ENCODE data around the gene HELZ. TPM values are rescaled to one million over a fixed set of nuclear protein-coding genes. Genes with fewer than 3 reads are reported as not detected.

HELZ gene
- total and polyA plus RNA-seq, 2 of the 8 experiments (the other 6 are each of a cell fraction or from before 2014, with no cell fraction given): 10.0 to 48.7 TPM

- TF ChIP-seq NRF1 (IDR thresholded peaks at IDR 0.05; ENCODE audit: low read depth, low read length) (no peak), TAF1 (IDR thresholded peaks at IDR 0.05; ENCODE audit: low read depth, low read length) (no peak), SP2 (IDR thresholded peaks at IDR 0.05; ENCODE audit: low read length) (no peak), TAF7 (optimal IDR thresholded peaks at IDR 0.05; ENCODE audit: borderline replicate concordance, low read depth, low read length) (no peak)
These were observed 194.9 kb downstream of the HELZ start (continued) for GRCh38 chr17:67050066-67050465.
